HEK293T (cell line): Measurements from ENCODE around the gene TPPP2.

Experiments
- BHLHE40 ChIP-seq: fragments of 450-650 bp; IDR thresholded peaks from 2 replicates; pipeline ENCODE4 v1.6.1; 2016; ENCODE audit warnings: mild to moderate bottlenecking, moderate library complexity, borderline replicate concordance
- ELF4 ChIP-seq: fragments of 450-650 bp; IDR thresholded peaks from 2 replicates; pipeline ENCODE4 v1.6.1; 2017; ENCODE audit warnings: antibody characterized with exemption
- FOXA1 ChIP-seq: fragments of 450-650 bp; IDR thresholded peaks from 2 replicates; pipeline ENCODE4 v1.6.1; 2016; ENCODE audit warnings: mild to moderate bottlenecking
- NFRKB ChIP-seq: fragments of 450-650 bp; IDR thresholded peaks from 2 replicates; pipeline ENCODE4 v1.6.1; 2016; ENCODE audit warnings: mild to moderate bottlenecking, moderate library complexity
- TARDBP ChIP-seq: fragments of 450-650 bp; IDR thresholded peaks from 2 replicates; pipeline ENCODE4 v1.6.1; 2016

DNA sequence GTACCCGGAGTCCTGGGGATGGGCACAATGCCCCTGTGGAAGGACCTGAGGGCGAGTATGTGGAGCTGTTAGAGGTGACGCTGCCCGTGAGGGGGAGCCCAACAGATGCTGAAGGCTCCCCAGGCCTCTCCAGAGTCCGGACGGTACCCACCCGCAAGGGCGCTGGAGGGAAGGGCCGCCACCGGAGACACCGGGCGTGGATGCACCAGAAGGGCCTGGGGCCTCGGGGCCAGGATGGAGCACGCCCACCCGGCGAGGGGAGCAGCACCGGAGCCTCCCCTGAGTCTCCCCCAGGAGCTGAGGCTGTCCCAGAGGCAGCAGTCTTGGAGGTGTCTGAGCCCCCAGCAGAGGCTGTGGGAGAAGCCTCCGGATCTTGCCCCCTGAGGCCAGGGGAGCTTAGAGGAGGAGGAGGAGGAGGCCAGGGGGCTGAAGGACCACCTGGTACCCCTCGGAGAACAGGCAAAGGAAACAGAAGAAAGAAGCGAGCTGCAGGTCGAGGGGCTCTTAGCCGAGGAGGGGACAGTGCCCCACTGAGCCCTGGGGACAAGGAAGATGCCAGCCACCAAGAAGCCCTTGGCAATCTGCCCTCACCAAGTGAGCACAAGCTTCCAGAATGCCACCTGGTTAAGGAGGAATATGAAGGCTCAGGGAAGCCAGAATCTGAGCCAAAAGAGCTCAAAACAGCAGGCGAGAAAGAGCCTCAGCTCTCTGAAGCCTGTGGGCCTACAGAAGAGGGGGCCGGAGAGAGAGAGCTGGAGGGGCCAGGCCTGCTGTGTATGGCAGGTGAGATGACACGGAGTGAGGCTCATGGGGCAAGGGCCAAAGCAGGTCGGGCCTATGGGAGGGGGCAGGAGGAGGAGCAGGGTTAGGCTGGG lies 44.6 kb downstream of the TPPP2 start:
- TF ChIP-seq BHLHE40 (no peak), FOXA1 (no peak), TARDBP (no peak), ELF4 (no peak), NFRKB (no peak)
